Panc1 (cell line): ENCODE results near the gene SLC9A6. TPM values are rescaled to one million over a fixed set of nuclear protein-coding genes. Genes with fewer than 3 reads are reported as not detected.

Experiments
- ATAC-seq: fragments of 200-7000 bp; cut with Tn5 transposase; 2 replicates; pipeline ENCODE4 v1.9.1; 2020; ENCODE audit warnings: mild to moderate bottlenecking, moderate library complexity
- BruUV-seq: library from RNA; stranded (reverse); fragments of 400-500 nt; replicated peaks from 2 replicates; lab custom pipeline; 2021; lab: Mats Ljungman, UMichigan
- CTCF ChIA-PET: fragments of 300-600 bp; sonication (Branson Sonifier 250); formaldehyde crosslinking; loops from one replicate; lab custom pipeline; 2022; ENCODE audit warnings: antibody characterized with exemption; lab: Charles Lee
- POLR2A ChIA-PET: fragments of 300-600 bp; sonication (Branson Sonifier 250); formaldehyde crosslinking; loops from one replicate; lab custom pipeline; 2022; ENCODE audit warnings: antibody characterized with exemption; lab: Charles Lee
- DNase-seq: peaks from one replicate; pipeline ENCODE4 v3.0.0-alpha.2; 2010; ENCODE audit warnings: low read depth, low spot score
- H3K27ac ChIP-seq: 2 replicates; pipeline ENCODE4 v1.5.1; 2011; ENCODE audit warnings: mild to moderate bottlenecking, low read length, inconsistent platforms
- H3K27me3 ChIP-seq: fragments of 200-500 bp; sonication (Bioruptor generic); 2 replicates; pipeline ENCODE4 v1.6.0; 2014; ENCODE audit warnings: low read length, inconsistent platforms; ENCODE audit not compliant: control insufficient read depth, insufficient read depth
- H3K36me3 ChIP-seq: fragments of 200-500 bp; sonication (Bioruptor generic); 2 replicates; pipeline ENCODE4 v1.5.1; 2014; ENCODE audit warnings: inconsistent platforms, mild to moderate bottlenecking, low read length, moderate library complexity; ENCODE audit not compliant: control insufficient read depth, insufficient read depth
- H3K4me1 ChIP-seq: 2 replicates; pipeline ENCODE4 v1.5.1; 2011; ENCODE audit warnings: inconsistent platforms, mild to moderate bottlenecking, low read length, moderate library complexity; ENCODE audit not compliant: control insufficient read depth, insufficient read depth
- H3K4me3 ChIP-seq, 2 experiments: 2 replicates each; pipeline ENCODE4 v1.5.1; 2011 to 2012; ENCODE audit warnings: low read depth in 2 of 2, low read length in 2 of 2, mild to moderate bottlenecking in 2 of 2, inconsistent platforms in 1 of 2, moderate library complexity in 1 of 2
- H3K9me3 ChIP-seq: fragments of 200-500 bp; sonication (Bioruptor generic); 2 replicates; pipeline ENCODE4 v1.5.1; 2014; ENCODE audit warnings: low read depth, mild to moderate bottlenecking, inconsistent platforms, low read length, moderate library complexity; ENCODE audit not compliant: control insufficient read depth, insufficient read depth
- POLR2AphosphoS5 ChIP-seq: IDR thresholded peaks from 2 replicates; pipeline ENCODE4 v1.6.1; 2012; ENCODE audit warnings: mild to moderate bottlenecking, low read depth, low read length, moderate library complexity
- SIN3A ChIP-seq: IDR thresholded peaks from 2 replicates; pipeline ENCODE4 v1.6.1; 2012; ENCODE audit warnings: low read depth, mild to moderate bottlenecking, low read length, moderate library complexity, borderline replicate concordance; ENCODE audit not compliant: insufficient read depth
- TCF7L2 ChIP-seq: IDR thresholded peaks from 2 replicates; pipeline ENCODE4 v1.6.1; 2011; ENCODE audit warnings: mild to moderate bottlenecking, low read depth, low read length, inconsistent platforms
- in situ Hi-C: cut with HindIII; loops from 2 replicates; pipeline ENCODE4 v1.10.0; 2016; ENCODE audit warnings: low sequenced_read_pairs, low pct_unique_long_range_greater_than_20kb
- intact Hi-C: fragments of 100-400 bp; cut with micrococcal nuclease; formaldehyde crosslinking; loops from one replicate; pipeline ENCODE4 v1.10.0; 2022; ENCODE audit not compliant: unreplicated experiment
- total RNA-seq: library from RNA; stranded (reverse); gene quantifications from one replicate; pipeline ENCODE4 v1.2.1, GENCODE V29; 2021; ENCODE audit not compliant: unreplicated experiment
- TF ChIP-seq, protein P1 (sequence below): fragments of 450-650 bp; IDR thresholded peaks from 2 replicates; pipeline ENCODE4 v1.5.1; 2017; ENCODE audit warnings: mild to moderate bottlenecking
- TF ChIP-seq, protein P2 (sequence below), 2 experiments: IDR thresholded peaks; 2 replicates each; pipeline ENCODE4 v1.6.1; 2011 to 2012; ENCODE audit warnings: low read depth in 2 of 2, control low read depth in 1 of 2, low read length in 1 of 2, mild to moderate bottlenecking in 1 of 2, moderate library complexity in 1 of 2; ENCODE audit not compliant: insufficient read depth in 1 of 2

The SLC9A6 gene
- total RNA-seq, 1 experiment from 2014 or later, result 22.0 TPM

DNA sequence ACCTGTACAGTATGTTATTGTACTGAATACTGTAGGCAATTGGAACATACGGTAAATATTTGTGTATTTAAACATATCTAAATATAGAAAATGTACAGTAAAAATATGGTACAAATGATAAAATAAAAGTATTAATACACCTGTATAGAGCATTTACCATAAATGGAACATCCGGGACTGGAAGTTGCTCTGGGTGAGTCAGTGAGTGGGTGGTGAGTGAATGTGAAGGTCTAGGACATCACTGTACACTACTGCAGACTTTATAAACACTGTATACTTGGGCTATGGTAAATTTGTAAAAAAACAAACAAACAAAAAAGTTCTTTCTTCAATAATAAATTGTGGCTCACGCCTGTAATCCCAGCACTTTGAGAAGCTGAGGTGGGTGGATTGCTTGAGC is 109.7 kb downstream of the SLC9A6 start:
- no peaks in the 10 kb centered on the region for H3K36me3 ChIP-seq
- no peaks in the 10 kb centered on the region for H3K4me1 ChIP-seq
- H3K9me3 ChIP-seq, result no peaks in the 10 kb centered on the region
- no peak for ATAC-seq
- no TSS peak for BruUV-seq
- no peak overlapping the region for H3K4me3 ChIP-seq
- no peaks in the 10 kb centered on the region for H3K27me3 ChIP-seq
- ChIA-PET POLR2A (no interaction called here), CTCF (no interaction called here)
- TF ChIP-seq TCF7L2, result no peak
- no peak for TF ChIP-seq POLR2AphosphoS5
- TF ChIP-seq, protein P1, sequence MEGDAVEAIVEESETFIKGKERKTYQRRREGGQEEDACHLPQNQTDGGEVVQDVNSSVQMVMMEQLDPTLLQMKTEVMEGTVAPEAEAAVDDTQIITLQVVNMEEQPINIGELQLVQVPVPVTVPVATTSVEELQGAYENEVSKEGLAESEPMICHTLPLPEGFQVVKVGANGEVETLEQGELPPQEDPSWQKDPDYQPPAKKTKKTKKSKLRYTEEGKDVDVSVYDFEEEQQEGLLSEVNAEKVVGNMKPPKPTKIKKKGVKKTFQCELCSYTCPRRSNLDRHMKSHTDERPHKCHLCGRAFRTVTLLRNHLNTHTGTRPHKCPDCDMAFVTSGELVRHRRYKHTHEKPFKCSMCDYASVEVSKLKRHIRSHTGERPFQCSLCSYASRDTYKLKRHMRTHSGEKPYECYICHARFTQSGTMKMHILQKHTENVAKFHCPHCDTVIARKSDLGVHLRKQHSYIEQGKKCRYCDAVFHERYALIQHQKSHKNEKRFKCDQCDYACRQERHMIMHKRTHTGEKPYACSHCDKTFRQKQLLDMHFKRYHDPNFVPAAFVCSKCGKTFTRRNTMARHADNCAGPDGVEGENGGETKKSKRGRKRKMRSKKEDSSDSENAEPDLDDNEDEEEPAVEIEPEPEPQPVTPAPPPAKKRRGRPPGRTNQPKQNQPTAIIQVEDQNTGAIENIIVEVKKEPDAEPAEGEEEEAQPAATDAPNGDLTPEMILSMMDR, result no peak
- TF ChIP-seq SIN3A, result no peak
- TF ChIP-seq, protein P2, sequence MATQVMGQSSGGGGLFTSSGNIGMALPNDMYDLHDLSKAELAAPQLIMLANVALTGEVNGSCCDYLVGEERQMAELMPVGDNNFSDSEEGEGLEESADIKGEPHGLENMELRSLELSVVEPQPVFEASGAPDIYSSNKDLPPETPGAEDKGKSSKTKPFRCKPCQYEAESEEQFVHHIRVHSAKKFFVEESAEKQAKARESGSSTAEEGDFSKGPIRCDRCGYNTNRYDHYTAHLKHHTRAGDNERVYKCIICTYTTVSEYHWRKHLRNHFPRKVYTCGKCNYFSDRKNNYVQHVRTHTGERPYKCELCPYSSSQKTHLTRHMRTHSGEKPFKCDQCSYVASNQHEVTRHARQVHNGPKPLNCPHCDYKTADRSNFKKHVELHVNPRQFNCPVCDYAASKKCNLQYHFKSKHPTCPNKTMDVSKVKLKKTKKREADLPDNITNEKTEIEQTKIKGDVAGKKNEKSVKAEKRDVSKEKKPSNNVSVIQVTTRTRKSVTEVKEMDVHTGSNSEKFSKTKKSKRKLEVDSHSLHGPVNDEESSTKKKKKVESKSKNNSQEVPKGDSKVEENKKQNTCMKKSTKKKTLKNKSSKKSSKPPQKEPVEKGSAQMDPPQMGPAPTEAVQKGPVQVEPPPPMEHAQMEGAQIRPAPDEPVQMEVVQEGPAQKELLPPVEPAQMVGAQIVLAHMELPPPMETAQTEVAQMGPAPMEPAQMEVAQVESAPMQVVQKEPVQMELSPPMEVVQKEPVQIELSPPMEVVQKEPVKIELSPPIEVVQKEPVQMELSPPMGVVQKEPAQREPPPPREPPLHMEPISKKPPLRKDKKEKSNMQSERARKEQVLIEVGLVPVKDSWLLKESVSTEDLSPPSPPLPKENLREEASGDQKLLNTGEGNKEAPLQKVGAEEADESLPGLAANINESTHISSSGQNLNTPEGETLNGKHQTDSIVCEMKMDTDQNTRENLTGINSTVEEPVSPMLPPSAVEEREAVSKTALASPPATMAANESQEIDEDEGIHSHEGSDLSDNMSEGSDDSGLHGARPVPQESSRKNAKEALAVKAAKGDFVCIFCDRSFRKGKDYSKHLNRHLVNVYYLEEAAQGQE (IDR thresholded peaks at IDR 0.05; ENCODE audit: insufficient read depth in 1 of 2, low read depth in 2 of 2, low read length in 1 of 2), result no peak
- no peak for DNase-seq
- H3K27ac ChIP-seq, result no peak overlapping the region
- in situ Hi-C loops (no loop called here), intact Hi-C loops (no loop called here)

Other genes with a start within 250 kb of the SLC9A6 start
- gene CT45A3, start 217.2 kb upstream of the SLC9A6 start, total RNA-seq, result not detected
- not detected for gene CT45A5, start 199.9 kb upstream of the SLC9A6 start, total RNA-seq
- not detected for gene CT45A6, start 182.6 kb upstream of the SLC9A6 start, total RNA-seq
- not detected for gene CT45A2, start 165.4 kb upstream of the SLC9A6 start, total RNA-seq
- gene CT45A7, start 148.2 kb upstream of the SLC9A6 start, total RNA-seq, result not detected
- not detected for gene CT45A8, start 130.9 kb upstream of the SLC9A6 start, total RNA-seq
- not detected for gene CT45A9, start 113.6 kb upstream of the SLC9A6 start, total RNA-seq
- gene CT45A10, start 92.0 kb upstream of the SLC9A6 start, total RNA-seq, result not detected
- gene SAGE1, start 91.7 kb upstream of the SLC9A6 start, total RNA-seq, result not detected
- gene MMGT1, start 11.4 kb upstream of the SLC9A6 start, total RNA-seq, result 31.4 TPM
- gene FHL1, start 162.1 kb downstream of the SLC9A6 start, total RNA-seq, result 67.9 TPM